ACHN (cell line): ENCODE data around the gene SCFD2.

ENCODE experiments used
- DNase-seq: peaks from one replicate; pipeline ENCODE4 v3.0.0-alpha.2; 2015
- in situ Hi-C: cut with HindIII; loops from 2 replicates; pipeline ENCODE4 v1.10.0; 2017; ENCODE audit warnings: low sequenced_read_pairs, low pct_ligation_motif_present, low pct_unique_long_range_greater_than_20kb

SCFD2 gene

GRCh38 chr4:52962721-52963120 lies 403.1 kb downstream of the SCFD2 start:
- DNase-seq, result no peak

GRCh38 chr4:52961666-52962412 lies 404.0 kb downstream of the SCFD2 start:
- in situ Hi-C loops, result no loop called here
- no peak for DNase-seq

More at GRCh38 chr4:52962721-52963120, 403.1 kb downstream of the SCFD2 start:
- in situ Hi-C loops, result no loop called here

- DNase-seq, result no peak
- in situ Hi-C loops, result no loop called here
These were observed 406.3 kb downstream of the SCFD2 start for GRCh38 chr4:52959541-52959940.

GRCh38 chr4:52957835-52958631 lies 407.8 kb downstream of the SCFD2 start:
- no peak for DNase-seq
- in situ Hi-C loops, result no loop called here

- in situ Hi-C loops, result no loop called here
- no peak for DNase-seq
These were observed 408.6 kb downstream of the SCFD2 start for GRCh38 chr4:52957220-52957686.

GRCh38 chr4:52956691-52957090 lies 409.2 kb downstream of the SCFD2 start:
- DNase-seq, result no peak
- in situ Hi-C loops, result no loop called here

- no peak for DNase-seq
- in situ Hi-C loops, result no loop called here
These were observed 411.2 kb downstream of the SCFD2 start for GRCh38 chr4:52954560-52955170.

GRCh38 chr4:52952540-52952939 lies 413.3 kb downstream of the SCFD2 start:
- no peak for DNase-seq
- in situ Hi-C loops, result no loop called here

GRCh38 chr4:52951016-52951415 lies 414.8 kb downstream of the SCFD2 start:
- DNase-seq, result no peak
- in situ Hi-C loops, result no loop called here

- in situ Hi-C loops, result no loop called here
- no peak for DNase-seq
These were observed 415.6 kb downstream of the SCFD2 start for GRCh38 chr4:52950226-52950625.

GRCh38 chr4:52949336-52949735 lies 416.5 kb downstream of the SCFD2 start:
- in situ Hi-C loops, result no loop called here
- DNase-seq, result no peak

- DNase-seq, result no peak
- in situ Hi-C loops, result no loop called here
These were observed 417.8 kb downstream of the SCFD2 start for GRCh38 chr4:52948057-52948423.

- in situ Hi-C loops, result no loop called here
- DNase-seq, result no peak
These were observed 418.3 kb downstream of the SCFD2 start for GRCh38 chr4:52947401-52948056.

GRCh38 chr4:52946855-52947254 lies 419.0 kb downstream of the SCFD2 start:
- no peak for DNase-seq
- in situ Hi-C loops, result no loop called here

- no peak for DNase-seq
- in situ Hi-C loops, result no loop called here
These were observed 419.9 kb downstream of the SCFD2 start for GRCh38 chr4:52945982-52946381.

- DNase-seq, result no peak
- in situ Hi-C loops, result no loop called here
These were observed 420.4 kb downstream of the SCFD2 start for GRCh38 chr4:52945326-52945898.

GRCh38 chr4:52943677-52944076 lies 422.2 kb downstream of the SCFD2 start:
- no peak for DNase-seq
- in situ Hi-C loops, result no loop called here

GRCh38 chr4:52942936-52943335 lies 422.9 kb downstream of the SCFD2 start:
- DNase-seq, result no peak
- in situ Hi-C loops, result no loop called here

GRCh38 chr4:52941450-52941849 lies 424.4 kb downstream of the SCFD2 start:
- in situ Hi-C loops, result no loop called here
- DNase-seq, result no peak
